Cardiac fibroblast (primary cell): ENCODE measurements around the gene SLC25A13.

ENCODE experiments used
- DNase-seq, 2 donors: peaks; one replicate each; pipeline versions ENCODE4 v3.0.0 to v3.0.0-alpha.2; 2010; ENCODE audit warnings: low read depth in 2 of 2
- H3K4me3 ChIP-seq, 2 donors: replicated peaks in 1 of 2; 1 replicate in 1 of 2; 2 replicates in 1 of 2; pipeline ENCODE4 v1.5.1; 2011; ENCODE audit warnings: low read depth in 2 of 2, low read length in 2 of 2, mild to moderate bottlenecking in 2 of 2, moderate library complexity in 1 of 2
- TF ChIP-seq, protein P1 (sequence below): IDR thresholded peaks from one replicate; pipeline ENCODE4 v1.5.1; 2011; ENCODE audit warnings: low read depth, mild to moderate bottlenecking, low read length, inconsistent platforms

SLC25A13 gene

DNA sequence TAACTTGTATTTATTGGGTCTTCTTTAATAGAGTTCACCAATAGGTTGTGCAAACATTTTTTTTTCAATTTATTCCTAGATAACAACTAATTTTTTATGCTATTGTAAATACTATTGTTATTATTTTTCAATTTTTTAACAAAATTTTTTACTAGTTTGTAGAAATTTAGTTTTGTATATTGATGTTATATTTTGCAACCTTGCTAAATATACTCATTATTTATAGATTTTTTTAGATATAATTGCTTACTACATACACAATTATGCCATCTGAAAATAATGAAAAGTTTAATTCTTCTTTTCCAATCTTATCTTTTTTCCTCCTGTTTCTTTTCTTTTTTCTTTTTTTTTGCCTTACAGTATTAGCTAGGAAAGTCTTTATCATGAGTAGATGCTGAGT is 216.9 kb downstream of the SLC25A13 start:
- no peak overlapping the region for H3K4me3 ChIP-seq
- DNase-seq, result no peak
- TF ChIP-seq, protein P1, sequence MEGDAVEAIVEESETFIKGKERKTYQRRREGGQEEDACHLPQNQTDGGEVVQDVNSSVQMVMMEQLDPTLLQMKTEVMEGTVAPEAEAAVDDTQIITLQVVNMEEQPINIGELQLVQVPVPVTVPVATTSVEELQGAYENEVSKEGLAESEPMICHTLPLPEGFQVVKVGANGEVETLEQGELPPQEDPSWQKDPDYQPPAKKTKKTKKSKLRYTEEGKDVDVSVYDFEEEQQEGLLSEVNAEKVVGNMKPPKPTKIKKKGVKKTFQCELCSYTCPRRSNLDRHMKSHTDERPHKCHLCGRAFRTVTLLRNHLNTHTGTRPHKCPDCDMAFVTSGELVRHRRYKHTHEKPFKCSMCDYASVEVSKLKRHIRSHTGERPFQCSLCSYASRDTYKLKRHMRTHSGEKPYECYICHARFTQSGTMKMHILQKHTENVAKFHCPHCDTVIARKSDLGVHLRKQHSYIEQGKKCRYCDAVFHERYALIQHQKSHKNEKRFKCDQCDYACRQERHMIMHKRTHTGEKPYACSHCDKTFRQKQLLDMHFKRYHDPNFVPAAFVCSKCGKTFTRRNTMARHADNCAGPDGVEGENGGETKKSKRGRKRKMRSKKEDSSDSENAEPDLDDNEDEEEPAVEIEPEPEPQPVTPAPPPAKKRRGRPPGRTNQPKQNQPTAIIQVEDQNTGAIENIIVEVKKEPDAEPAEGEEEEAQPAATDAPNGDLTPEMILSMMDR, result no peak

DNA sequence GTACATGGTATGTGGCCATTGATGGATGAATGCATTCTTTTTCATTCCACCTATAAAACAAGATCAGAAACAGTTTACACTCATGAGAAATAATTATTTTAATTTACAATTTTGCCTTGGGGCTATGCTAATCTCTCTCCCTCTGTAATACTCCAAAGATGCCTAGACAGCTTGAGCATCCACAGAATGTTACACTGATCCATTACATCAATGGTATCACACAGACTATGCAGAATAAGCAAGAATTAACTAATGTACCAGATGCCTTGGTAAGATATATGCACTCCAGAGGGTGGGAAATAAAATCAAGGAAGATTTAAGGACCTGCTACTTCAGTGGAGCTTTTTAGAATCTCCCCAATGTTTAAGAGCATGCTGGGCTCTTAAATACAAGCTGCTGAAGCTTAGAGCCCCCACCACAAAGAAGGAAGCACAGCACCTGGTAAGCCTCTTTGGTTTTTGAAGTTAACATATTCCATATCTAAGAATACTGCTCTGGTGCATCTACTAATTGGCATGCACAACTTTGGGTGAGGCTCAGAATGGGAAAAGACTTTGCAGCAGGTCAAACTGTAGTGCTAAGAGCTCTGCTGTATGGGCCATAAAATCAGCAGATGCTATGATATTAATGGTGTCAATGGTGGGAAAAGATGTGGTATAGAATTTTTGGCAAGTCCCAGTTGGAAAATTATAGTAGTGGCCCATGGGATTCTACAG is 219.6 kb downstream of the SLC25A13 start:
- DNase-seq, result no peak
- TF ChIP-seq, protein P1, result no peak
- H3K4me3 ChIP-seq, result no peak overlapping the region

- no peak for DNase-seq
- H3K4me3 ChIP-seq, result no peak overlapping the region
- TF ChIP-seq, protein P1, result no peak
Measured at GRCh38 chr7:96100737-96101136, 221.2 kb downstream of the SLC25A13 start.

DNA sequence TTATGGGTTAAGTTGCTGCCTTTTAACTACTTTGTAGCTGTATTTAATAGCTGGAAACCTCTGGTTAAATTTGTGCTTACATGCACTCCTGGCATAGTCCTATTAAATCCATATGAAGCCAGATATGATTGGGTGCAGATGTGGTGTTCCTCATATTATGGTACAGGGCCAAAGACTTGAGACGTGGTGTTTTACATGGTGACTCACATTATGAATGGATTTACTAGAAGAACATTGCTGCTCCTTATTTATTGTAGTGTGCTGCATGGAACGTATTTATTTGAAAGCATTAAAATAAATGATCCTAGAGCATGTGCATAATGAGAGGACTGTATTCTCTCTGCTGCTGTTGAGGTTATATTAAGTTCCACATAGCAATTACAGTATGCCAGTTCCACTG is 224.1 kb downstream of the SLC25A13 start:
- DNase-seq, result no peak
- TF ChIP-seq, protein P1, result no peak
- H3K4me3 ChIP-seq, result no peak overlapping the region

DNA sequence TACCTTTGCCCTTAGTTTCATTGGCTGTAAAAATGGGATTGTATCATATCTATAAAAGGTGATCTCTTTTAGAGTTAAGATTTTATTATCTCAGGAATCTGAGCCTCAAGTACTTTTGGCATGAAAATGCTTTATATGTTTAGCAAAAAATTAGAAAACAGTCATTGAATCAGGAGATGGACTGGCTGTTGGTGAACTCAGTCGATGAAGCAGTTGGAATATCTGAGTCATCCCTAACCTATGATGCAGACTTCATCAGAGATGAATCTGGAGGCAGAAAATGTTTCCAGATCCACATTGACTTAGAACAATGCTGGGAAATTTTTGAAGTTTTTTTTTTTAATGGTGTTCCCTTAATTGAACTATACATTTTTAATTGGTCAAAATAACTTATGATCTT is 228.5 kb downstream of the SLC25A13 start:
- TF ChIP-seq, protein P1, result no peak
- no peak overlapping the region for H3K4me3 ChIP-seq
- peak; percentile 35 to 90 for DNase-seq

GRCh38 chr7:96090756-96091155 is 231.1 kb downstream of the SLC25A13 start:
- no peak overlapping the region for H3K4me3 ChIP-seq
- no peak for DNase-seq
- TF ChIP-seq, protein P1, result no peak

GRCh38 chr7:96089511-96089910 is 232.4 kb downstream of the SLC25A13 start:
- H3K4me3 ChIP-seq, result no peak overlapping the region
- TF ChIP-seq, protein P1, result no peak
- no peak for DNase-seq
